ENCODE results near the gene RABL6.
"Not testable (repeated sequence)": the region's sequence is repeated elsewhere in the genome, so short reads cannot be mapped to it uniquely, and the experiment has no call there.

RABL6 gene

GRCh38 chr9:136796775-136797347 lies 10.9 kb upstream of the RABL6 start:
- not testable (repeated sequence) for DNase-seq

GRCh38 chr9:136798708-136799078 lies 9.1 kb upstream of the RABL6 start:
- DNase-seq = no peak

GRCh38 chr9:136799079-136799853 lies 8.5 kb upstream of the RABL6 start:
- DNase-seq = no peak

GRCh38 chr9:136799854-136800657 lies 7.7 kb upstream of the RABL6 start:
- peak; percentile 80 to 92 for DNase-seq

- no peak for DNase-seq
Observed at GRCh38 chr9:136802321-136802720, 5.4 kb upstream of the RABL6 start.

GRCh38 chr9:136803009-136803550 lies 4.7 kb upstream of the RABL6 start:
- DNase-seq = not testable (repeated sequence)

GRCh38 chr9:136803551-136804508 lies 3.9 kb upstream of the RABL6 start:
- DNase-seq = no peak

GRCh38 chr9:136804509-136805206 lies 3.1 kb upstream of the RABL6 start:
- DNase-seq = no peak

GRCh38 chr9:136805207-136805740 lies 2.5 kb upstream of the RABL6 start:
- DNase-seq = no peak

- DNase-seq = no peak
Observed at GRCh38 chr9:136806067-136806466, 1.7 kb upstream of the RABL6 start.

- no peak for DNase-seq
Observed at GRCh38 chr9:136806631-136807201, 1.0 kb upstream of the RABL6 start.

GRCh38 chr9:136808075-136808805 lies 492 bp downstream of the RABL6 start:
- peak in 1 of 2 donors; percentile 17 for DNase-seq

GRCh38 chr9:136808806-136809158 lies 1.0 kb downstream of the RABL6 start:
- no peak for DNase-seq

GRCh38 chr9:136814725-136815421 lies 7.1 kb downstream of the RABL6 start:
- DNase-seq = no peak

GRCh38 chr9:136815422-136815782 lies 7.7 kb downstream of the RABL6 start:
- no peak for DNase-seq

GRCh38 chr9:136820971-136821825 lies 13.4 kb downstream of the RABL6 start:
- no peak for DNase-seq

- DNase-seq = no peak
Observed at GRCh38 chr9:136821826-136822544, 14.2 kb downstream of the RABL6 start.
